GM21526 (cell line): ENCODE results near the gene RASGRP4.
"Not testable (repeated sequence)": the region's sequence is repeated elsewhere in the genome, so short reads cannot be mapped to it uniquely, and the experiment has no call there.

ENCODE experiments used
- ATAC-seq: cut with Tn5 transposase; IDR thresholded peaks from one replicate; pipeline ENCODE4 v1.9.1; 2021; ENCODE audit warnings: moderate library complexity; ENCODE audit not compliant: unreplicated experiment, low FRiP score

The RASGRP4 gene, protein sequence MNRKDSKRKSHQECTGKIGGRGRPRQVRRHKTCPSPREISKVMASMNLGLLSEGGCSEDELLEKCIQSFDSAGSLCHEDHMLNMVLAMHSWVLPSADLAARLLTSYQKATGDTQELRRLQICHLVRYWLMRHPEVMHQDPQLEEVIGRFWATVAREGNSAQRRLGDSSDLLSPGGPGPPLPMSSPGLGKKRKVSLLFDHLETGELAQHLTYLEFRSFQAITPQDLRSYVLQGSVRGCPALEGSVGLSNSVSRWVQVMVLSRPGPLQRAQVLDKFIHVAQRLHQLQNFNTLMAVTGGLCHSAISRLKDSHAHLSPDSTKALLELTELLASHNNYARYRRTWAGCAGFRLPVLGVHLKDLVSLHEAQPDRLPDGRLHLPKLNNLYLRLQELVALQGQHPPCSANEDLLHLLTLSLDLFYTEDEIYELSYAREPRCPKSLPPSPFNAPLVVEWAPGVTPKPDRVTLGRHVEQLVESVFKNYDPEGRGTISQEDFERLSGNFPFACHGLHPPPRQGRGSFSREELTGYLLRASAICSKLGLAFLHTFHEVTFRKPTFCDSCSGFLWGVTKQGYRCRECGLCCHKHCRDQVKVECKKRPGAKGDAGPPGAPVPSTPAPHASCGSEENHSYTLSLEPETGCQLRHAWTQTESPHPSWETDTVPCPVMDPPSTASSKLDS

GRCh38 chr19:38425810-38426466 is at the start of gene RASGRP4:
TSS of gene RASGRP4 (minus strand) at chr19:38426219. CDS start at chr19:38426091, 128 bp downstream.
- ATAC-seq: no peak

DNA sequence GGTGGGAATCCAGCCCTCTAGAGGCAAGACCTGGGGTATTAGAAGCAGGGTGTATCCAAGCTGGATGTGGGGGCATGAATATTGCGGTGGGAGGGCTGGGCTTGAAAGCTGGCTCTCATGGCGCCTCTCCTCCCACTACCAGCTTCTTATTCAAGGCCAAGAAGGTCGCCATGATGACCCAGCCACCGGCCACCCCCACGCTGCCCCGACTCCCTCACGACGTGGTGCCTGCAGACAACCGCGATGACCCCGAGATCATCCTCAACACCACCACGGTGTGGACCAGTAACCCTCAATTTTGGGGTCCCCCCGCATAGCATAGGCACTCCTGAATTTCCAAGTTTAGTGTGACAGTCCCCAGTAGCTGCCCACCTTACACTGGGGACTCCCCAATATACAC is 49.2 kb upstream of the RASGRP4 start:
- no peak for ATAC-seq

DNA sequence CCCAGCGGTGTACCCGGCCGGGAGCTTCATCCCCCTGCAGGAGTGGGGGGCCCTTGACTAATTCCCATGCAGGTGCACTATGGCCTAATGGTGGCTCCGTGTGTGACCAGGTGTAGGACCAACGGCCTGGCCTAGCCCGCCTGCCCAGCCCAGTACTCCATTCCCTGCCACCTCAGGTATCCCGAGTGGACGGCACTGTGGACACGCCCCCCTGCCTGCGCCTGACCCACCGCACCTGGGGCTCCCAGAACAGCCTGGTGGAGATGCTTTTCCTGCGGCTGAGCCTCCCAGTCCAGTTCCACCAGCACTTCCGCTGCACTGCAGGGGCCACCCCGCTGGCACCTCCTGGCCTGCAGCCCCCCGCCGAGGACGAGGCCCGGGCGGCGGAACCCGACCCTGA is 47.2 kb upstream of the RASGRP4 start:
- no peak for ATAC-seq

DNA sequence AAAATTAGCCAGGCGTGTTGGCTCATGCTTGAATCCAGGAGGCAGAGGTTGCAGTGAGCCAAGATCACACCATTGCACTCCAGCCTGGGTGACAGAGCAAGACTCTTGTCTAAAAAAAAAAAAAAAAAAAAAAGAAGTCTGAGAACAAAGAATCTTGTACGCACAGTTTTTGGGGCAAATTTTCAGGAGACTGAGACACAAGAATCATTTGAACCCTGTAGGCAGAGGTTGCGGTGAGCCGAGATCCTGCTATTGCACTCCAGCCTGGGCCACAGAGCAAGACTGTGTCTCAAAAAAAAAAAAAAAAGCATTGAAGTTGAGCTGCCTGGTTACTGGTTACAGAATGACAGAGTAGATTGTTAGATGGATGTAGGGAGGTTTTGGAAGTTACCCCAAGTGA is 46.7 kb upstream of the RASGRP4 start:
- ATAC-seq: not testable (repeated sequence)

GRCh38 chr19:38470788-38471480 is 44.9 kb upstream of the RASGRP4 start:
- no peak for ATAC-seq

DNA sequence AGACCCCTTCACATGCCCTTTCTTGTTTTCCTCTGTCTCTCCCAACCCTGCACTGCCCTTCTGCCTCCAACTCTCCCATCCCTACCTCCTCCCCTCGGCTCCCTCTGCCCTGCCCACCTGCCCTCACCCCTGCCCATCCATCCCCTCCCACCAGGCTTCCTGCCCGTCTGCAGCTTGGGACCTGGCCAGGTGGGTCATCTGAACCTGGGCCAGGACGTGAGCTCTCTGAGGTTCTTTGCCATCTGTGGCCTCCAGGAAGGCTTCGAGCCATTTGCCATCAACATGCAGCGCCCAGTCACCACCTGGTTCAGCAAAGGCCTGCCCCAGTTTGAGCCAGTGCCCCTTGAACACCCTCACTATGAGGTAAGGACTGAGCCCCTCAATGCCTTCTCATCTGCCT is 43.1 kb upstream of the RASGRP4 start:
- no peak for ATAC-seq

- ATAC-seq: no peak
Measured at GRCh38 chr19:38467541-38468525, 41.8 kb upstream of the RASGRP4 start.

DNA sequence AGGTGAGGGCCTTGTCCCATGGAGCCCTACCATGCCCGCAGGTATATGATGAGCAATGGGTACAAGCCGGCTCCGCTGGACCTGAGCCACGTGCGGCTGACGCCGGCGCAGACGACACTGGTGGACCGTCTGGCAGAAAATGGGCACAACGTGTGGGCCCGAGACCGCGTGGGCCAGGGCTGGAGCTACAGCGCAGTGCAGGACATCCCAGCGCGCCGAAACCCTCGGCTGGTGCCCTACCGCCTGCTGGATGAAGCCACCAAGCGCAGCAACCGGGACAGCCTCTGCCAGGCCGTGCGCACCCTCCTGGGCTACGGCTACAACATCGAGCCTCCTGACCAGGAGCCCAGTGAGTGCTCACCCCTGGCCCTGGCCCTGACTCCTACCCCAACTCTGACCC is 40.0 kb upstream of the RASGRP4 start:
- ATAC-seq: no peak

GRCh38 chr19:38464421-38465082 is 38.5 kb upstream of the RASGRP4 start:
- ATAC-seq: no peak

- ATAC-seq: no peak
Measured at GRCh38 chr19:38463365-38463764, 37.3 kb upstream of the RASGRP4 start.

DNA sequence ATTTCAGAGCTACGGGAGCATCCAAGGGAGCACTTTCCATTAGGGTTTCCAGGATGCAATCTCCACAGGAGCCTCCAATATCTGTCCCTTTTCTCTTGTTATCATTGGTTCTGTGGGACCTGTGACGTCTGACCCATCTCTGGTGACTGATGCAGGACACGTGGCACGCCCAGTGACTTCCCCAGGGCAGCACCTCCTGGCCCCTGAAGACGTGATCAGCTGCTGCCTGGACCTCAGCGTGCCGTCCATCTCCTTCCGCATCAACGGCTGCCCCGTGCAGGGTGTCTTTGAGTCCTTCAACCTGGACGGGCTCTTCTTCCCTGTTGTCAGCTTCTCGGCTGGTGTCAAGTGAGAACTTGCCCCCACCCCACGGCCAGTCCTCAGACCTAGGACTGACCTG is 33.0 kb upstream of the RASGRP4 start:
- no peak for ATAC-seq

GRCh38 chr19:38457690-38458405 is 31.8 kb upstream of the RASGRP4 start:
- no peak for ATAC-seq

DNA sequence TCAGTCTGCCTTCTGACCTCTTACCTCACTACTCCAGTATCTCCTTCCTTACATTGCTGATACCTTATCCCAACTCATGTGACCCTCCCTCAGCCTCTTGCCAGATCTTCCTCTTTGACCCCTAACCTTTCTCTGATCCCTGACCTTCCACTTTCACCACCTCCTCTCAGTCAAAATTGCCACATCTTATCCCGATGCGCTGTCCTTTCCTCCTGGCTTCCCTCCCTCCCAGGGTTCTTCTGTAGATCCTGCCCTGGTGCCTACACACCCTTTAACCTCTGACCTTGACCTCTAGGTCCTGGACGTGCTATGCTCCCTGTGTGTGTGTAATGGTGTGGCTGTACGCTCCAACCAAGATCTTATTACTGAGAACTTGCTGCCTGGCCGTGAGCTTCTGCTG is 31.2 kb upstream of the RASGRP4 start:
- ATAC-seq: no peak

GRCh38 chr19:38455031-38455430 is 29.0 kb upstream of the RASGRP4 start:
- ATAC-seq: no peak

GRCh38 chr19:38453596-38453995 is 27.6 kb upstream of the RASGRP4 start:
- no peak for ATAC-seq

DNA sequence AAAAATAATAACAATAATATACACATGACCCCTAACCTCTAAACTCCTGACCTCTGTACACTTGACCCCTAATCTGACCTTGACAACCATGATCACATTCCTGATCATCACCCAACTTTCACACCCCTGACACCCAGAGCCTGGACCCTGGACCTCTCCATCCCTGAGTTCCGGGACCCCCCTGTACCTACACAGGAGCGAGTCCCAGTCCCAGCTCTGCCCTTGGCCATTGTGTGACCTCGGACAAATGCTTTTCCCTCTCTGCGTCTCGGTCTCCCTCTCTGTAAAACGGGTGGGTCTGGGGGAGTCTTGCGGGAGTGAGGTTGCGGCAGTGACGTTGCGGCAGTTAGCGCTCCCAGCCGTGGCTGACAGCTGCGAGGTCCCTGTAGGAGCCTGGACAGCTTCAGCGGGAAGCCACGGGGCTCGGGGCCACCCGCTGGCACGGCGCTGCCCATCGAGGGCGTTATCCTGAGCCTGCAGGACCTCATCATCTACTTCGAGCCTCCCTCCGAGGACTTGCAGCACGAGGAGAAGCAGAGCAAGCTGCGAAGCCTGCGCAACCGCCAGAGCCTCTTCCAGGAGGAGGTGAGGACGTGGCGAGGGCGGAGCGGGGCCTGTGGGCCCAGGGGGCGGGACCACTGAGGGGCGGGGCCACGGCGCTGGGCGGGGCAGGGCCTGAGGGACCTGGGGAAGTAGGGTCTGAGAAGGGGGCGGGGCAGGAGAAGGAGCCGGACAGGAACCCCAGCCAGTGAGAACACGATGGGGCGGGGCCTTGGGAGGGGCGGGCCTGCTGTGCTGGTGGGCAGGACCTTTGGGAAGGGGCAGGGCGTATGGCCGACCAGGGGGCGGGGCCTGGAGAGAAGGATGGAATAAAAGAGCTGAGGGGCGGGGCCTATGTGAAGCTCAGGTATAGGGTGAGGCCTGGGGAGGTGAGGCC is 26.7 kb upstream of the RASGRP4 start:
- ATAC-seq: no peak

DNA sequence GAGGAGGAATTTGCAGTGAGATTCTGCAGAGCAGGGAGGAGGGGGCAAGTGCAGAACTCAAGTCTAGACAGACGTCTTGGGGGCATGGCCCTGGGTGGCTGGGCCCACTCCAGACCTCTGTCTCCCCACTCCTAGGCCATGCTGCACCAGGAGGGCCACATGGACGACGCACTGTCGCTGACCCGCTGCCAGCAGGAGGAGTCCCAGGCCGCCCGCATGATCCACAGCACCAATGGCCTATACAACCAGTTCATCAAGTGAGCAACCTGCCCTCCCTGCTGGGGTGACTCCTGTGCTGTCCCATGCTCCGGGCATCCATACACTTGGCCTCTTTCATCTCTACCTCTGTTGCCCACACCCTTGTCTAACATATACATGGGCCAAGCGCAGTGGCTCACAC is 25.6 kb upstream of the RASGRP4 start:
- ATAC-seq: no peak

DNA sequence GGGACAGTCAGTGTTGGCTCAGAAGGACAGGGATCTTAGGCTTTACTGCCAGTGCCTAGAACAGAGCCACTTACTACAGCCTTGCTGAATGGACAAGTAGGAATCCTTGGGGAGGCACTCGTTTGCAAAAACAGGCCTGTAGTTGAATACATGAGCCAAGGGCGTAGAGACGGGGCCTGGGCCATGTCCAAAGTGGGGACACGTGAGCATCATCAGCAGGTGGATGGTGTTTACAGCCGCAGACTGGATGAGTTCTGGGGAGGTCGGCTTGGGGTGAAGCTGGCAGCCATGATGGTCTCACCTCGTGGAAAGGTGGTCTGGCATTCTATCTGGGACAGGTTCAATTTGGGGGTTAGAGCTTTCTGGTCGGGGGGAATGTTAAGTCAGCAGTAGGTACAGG is 25.0 kb upstream of the RASGRP4 start:
- ATAC-seq: no peak
